ENCODE results near the gene WDTC1. TPM values are rescaled to one million over a fixed set of nuclear protein-coding genes. Genes with fewer than 3 reads are reported as not detected.

WDTC1 gene
- total RNA-seq, 1 experiment from 2014 or later, result 24.6 TPM

- Histone ChIP-seq H3K9me3 (ENCODE audit: control insufficient read depth, insufficient read depth, low read depth, low read length) (no peaks in the 10 kb centered on the region), H3K27me3 (ENCODE audit: control insufficient read depth, insufficient read depth, low read length) (no peaks in the 10 kb centered on the region), H3K4me3 (ENCODE audit: low read depth in 2 of 2, low read length in 2 of 2) (no peak overlapping the region), H3K27ac (ENCODE audit: low read length) (no peak overlapping the region), H3K36me3 (ENCODE audit: control insufficient read depth, insufficient read depth, low read length) (peaks cover 2% of the 10 kb centered on the region), H3K4me1 (ENCODE audit: control insufficient read depth, insufficient read depth, low read length) (no peaks in the 10 kb centered on the region)
- CTCF ChIA-PET, result interaction anchor here (0.9 to 1.3 kb wide), 5 partner anchors 10 to 36 kb away, joined by 3 to 4 read pairs (median 3); no protein-coding TSS in a partner anchor
- BruUV-seq (replicated peaks), result no TSS peak
- POLR2A ChIA-PET, result interaction anchor here (0.6 kb wide), 1 partner anchor 388 kb away, joined by 6 read pairs; no protein-coding TSS in a partner anchor
- intact Hi-C loops (cut with micrococcal nuclease; ENCODE audit: unreplicated experiment), result no loop called here
- TF ChIP-seq REST (IDR thresholded peaks at IDR 0.05; ENCODE audit: insufficient read depth in 1 of 2, low read depth in 2 of 2, low read length in 1 of 2) (no peak), CTCF (IDR thresholded peaks at IDR 0.05) (peak; percentile 93)
- DNase-seq (ENCODE audit: low read depth, low spot score) (no peak), ATAC-seq (peak; percentile 77)
- in situ Hi-C loops (cut with HindIII; ENCODE audit: low pct_unique_long_range_greater_than_20kb, low sequenced_read_pairs), result no loop called here
Observed at GRCh38 chr1:27332536-27333281, 98.3 kb downstream of the WDTC1 start.

GRCh38 chr1:27333717-27334279, 99.4 kb downstream of the WDTC1 start:
- in situ Hi-C loops (cut with HindIII; ENCODE audit: low pct_unique_long_range_greater_than_20kb, low sequenced_read_pairs), result no loop called here
- Histone ChIP-seq H3K27ac (ENCODE audit: low read length) (no peak overlapping the region), H3K36me3 (ENCODE audit: control insufficient read depth, insufficient read depth, low read length) (peaks cover 2% of the 10 kb centered on the region), H3K27me3 (ENCODE audit: control insufficient read depth, insufficient read depth, low read length) (no peaks in the 10 kb centered on the region), H3K9me3 (ENCODE audit: control insufficient read depth, insufficient read depth, low read depth, low read length) (no peaks in the 10 kb centered on the region), H3K4me3 (ENCODE audit: low read depth in 2 of 2, low read length in 2 of 2) (no peak overlapping the region), H3K4me1 (ENCODE audit: control insufficient read depth, insufficient read depth, low read length) (no peaks in the 10 kb centered on the region)
- DNase-seq (ENCODE audit: low read depth, low spot score) (no peak), ATAC-seq (no peak)
- CTCF ChIA-PET, result interaction anchor here (0.5 kb wide), 1 partner anchor 17 kb away, joined by 6 read pairs; no protein-coding TSS in a partner anchor
- no TSS peak for BruUV-seq (replicated peaks)
- POLR2A ChIA-PET, result no interaction called here
- no peak for TF ChIP-seq TCF7L2 (IDR thresholded peaks at IDR 0.05; ENCODE audit: low read depth, low read length)
- no peak for TF ChIP-seq REST (IDR thresholded peaks at IDR 0.05; ENCODE audit: insufficient read depth in 1 of 2, low read depth in 2 of 2, low read length in 1 of 2)
- no peak for TF ChIP-seq POLR2AphosphoS5 (IDR thresholded peaks at IDR 0.05; ENCODE audit: low read depth, low read length)
- intact Hi-C loops (cut with micrococcal nuclease; ENCODE audit: unreplicated experiment), result no loop called here
